Measurements from ENCODE around the gene FAM81A.
"Not testable (repeated sequence)": the region's sequence is repeated elsewhere in the genome, so short reads cannot be mapped to it uniquely, and the experiment has no call there.

FAM81A gene

DNA sequence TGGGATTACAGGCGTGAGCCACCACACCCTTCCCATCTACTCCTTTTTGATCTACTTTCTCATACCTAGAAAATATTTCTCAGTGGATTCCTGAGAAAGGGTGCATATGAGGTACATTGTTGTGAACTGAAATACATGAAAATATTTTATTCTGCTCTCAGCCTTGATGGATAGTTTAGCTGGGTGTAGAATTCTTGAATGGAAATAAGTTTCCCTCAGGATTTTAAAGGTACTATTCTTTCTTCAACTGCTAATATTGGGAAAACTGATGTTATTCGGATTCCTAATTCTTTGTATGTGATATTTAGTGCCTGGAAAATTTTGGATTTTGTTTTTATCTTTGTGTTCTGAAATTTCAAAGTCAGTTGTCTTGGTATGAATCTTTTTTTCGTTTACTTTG lies 9.1 kb upstream of the FAM81A start:
- not testable (repeated sequence) for DNase-seq

DNA sequence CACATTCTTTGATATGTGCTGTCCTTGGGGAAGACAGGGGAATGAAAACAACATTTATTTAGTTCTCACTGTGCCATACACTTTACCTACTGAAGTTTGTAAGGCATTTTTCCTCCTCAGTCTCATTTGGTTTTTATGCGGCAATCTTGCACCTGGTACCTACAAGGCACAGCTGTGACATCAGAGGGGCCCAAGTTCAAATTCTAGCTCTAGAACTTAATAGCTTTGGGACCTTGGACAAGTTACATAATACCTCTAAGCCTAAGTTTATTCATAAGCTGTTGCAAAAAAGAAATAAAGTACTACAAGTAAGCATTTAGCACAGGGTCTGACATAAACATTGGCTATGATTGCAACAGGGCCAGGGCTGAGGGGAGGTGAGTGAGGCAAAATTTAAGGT lies 5.6 kb upstream of the FAM81A start:
- DNase-seq, result no peak

DNA sequence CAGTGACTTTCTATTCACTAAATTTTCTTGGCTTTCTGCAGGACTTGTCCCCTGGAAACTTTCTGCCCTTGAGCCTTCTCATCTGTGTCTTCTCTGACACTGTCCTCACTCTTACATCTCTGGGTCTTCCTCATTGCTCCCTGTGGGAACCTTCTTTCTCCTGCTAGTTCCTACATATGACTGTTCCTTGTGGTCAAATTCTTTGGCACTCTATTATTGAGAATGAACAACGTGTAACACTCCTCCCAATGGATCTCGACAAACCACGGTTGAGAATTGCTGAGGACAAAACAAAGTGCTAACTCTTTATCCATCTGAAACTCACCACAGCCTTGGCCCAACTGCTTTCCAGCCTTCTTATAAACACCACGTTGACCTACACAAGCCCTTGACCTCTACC lies 3.5 kb upstream of the FAM81A start:
- DNase-seq, result no peak

- peak; percentile 13 for DNase-seq
Measured at GRCh38 chr15:59436774-59437141, 1.2 kb upstream of the FAM81A start.

DNA sequence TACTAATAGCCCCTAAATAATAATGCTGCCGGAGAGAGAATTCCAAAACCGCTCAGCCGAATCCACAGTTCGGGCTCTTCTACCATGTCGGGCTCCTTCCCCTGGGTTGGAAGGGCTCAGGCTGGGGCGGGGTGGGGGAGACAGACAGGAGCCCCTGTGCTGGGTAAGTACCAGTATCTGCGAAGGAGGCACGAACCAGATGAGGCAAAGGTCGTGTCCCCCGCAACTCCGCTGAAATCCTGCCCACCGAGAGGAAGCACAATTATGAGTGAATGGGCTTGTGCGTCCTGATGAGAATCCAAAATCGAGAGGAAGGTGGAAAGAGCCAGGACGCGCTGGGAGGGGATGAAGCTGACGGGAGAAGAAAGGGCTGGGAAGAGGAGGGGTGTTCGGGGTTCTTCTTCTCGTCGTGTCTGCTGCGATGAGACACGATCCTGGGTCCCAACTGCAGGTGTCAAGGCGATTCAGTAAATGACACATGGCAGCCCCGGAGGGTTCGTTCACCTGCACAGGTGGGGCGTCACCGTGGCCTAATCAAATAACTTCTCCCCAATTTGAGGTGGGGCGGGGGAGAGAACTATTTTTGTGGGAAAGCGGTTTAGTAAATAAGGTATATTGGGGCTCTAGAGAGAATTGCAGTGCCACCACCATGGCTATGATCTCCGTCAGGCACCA lies 707 bp upstream of the FAM81A start:
- DNase-seq, result no peak

- no peak for DNase-seq
Measured at GRCh38 chr15:59438625-59439290, 772 bp downstream of the FAM81A start.

DNA sequence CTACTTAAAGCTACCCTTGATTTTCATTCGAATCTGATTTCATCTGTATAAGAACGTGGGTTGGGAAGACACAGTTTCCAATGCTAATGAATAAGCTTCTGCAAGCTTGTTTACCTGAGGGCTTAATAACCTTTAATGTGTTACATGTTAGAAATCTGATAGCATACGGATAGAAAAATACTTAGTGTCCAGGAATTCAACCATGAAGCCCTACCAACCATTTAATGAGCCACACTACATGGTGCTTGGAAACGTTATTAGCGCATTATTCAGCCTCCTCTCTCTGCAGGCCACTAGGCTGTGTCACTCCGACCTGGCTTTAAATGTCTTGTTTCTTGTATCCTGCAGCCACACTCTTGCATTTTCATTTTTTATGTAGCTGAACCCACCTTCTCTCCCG lies 1.6 kb downstream of the FAM81A start:
- no peak for DNase-seq

GRCh38 chr15:59443341-59444072 lies 5.5 kb downstream of the FAM81A start:
- DNase-seq, result no peak

DNA sequence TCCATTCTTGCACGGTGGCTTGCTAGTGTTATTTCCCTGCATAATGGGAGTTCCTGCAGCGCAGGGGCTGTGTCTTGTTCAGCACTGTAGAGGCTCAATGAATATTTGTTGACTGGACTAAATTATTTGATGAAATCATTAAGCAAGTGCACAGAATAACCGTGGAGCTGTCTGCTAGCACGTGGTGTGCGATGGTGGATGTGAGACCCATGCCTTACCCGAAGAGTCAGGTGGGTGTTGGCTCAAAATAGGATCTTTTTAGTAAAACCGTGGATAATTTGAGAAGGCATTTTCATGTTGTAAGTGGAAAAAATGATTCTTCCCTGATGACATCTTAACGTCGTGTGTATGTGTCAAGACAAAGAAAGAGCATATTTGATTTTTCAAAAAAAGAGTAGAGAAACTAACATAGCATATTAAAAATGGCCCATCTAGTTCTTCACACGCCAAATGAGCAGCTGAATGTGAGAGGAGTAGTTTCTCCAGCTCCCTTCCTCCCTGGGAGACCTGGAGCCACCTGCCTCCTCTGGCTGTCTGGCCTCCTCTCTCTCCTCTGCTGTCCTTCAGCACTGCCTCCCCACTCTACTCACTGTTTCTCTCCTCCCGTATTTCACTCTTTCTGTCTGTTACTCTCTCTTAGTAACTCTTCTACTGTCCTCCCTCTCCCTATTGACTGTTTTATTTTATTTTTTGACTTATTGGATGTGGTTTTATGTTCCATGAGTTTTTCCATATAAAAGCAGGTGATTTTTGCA lies 6.3 kb downstream of the FAM81A start:
- DNase-seq, result no peak

GRCh38 chr15:59444980-59445545 lies 7.1 kb downstream of the FAM81A start:
- DNase-seq, result no peak

GRCh38 chr15:59446232-59446957 lies 8.4 kb downstream of the FAM81A start:
- DNase-seq, result no peak

DNA sequence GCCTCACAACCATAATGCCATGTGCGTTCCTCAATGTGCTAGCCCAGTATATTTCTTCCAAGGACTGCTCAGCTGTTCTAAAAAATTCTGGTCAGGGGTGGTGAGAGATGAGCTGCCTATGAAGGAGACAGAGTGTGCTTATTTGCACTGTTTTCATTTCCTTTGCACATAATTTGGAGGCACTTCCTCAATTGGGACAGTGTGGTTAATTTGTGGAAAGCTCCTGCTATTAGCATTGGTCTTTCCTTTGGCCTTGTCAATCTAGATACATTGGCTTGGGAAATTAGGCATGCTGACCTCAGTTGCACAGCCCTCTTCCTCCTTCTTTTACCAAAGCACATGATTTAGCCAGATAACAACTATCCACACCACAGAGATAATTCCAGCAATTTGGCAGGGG lies 9.4 kb downstream of the FAM81A start:
- DNase-seq, result no peak

DNA sequence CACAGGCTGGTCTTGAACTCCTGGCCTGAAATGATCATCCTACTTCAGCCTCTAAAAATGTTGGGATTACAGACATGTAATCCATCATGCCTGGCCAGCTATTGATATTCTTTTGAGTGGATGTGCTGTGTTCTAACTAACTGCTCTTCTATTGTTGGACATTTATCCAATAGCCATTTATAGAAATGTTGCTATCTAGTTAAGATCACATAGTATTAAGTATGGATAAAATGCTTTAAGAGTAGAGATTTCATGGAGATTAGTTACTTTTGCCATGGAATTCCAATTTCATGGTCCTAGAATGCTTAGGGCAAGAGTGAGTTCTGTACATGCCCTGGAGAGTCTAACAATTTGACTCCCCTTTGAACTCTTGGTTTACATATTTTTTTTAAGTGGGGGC lies 10.9 kb downstream of the FAM81A start:
- DNase-seq, result no peak

DNA sequence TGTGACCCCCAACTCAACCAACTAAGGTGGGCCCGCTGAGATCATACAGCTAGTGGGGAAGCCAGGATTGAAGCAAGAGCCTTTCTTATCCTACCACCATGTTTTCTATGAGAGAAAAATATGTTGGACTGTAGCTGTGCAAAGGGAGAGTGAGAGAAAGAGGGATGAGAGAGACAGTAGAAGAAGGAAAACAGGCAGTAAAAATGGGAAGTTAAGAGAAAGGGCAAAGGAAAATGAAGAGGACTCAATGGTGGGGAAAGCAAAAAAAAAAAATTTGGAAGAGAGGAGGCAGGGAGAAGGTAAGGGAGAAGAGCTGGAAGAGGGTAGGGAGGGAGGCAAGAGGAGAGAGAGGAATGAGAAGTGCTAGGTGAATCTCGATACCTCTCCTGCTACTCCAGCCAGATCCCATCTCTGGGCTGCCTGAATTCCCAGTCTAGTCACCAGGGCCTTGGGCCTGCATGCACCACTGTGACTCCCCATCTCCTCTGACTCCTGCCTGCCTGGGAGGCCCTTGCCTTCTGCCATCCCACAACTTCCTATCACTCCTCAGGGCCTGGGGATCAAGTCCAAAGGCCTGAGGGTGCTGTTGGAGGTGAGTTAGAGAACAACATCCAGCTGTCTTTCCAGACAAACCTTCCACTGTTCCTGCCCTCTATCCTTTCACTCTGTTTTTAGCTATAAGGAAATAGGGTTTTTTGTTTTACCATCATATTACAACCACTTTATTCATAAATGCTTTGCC lies 15.7 kb downstream of the FAM81A start:
- DNase-seq, result no peak

- no peak for DNase-seq
Measured at GRCh38 chr15:59456114-59456513, 18.1 kb downstream of the FAM81A start.

DNA sequence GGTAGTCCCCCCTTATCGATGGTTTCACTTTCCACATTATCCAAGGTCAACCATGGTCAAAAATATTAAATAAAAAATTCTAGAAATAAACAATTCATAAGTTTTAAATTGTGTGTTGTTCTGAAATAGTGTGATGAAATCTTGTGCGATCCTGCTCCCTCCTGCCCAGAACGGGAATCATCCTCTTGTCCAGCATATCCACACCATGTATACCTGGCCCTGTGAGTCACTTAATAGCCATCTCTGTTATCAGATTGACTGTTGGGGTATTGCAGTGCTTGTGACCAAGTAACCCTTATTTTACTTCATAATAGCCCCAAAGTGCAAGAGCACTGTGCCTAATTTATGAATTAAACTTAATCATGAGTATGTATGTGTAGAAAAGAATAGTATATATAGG lies 19.1 kb downstream of the FAM81A start:
- DNase-seq, result no peak

- no peak for DNase-seq
Measured at GRCh38 chr15:59461521-59461920, 23.5 kb downstream of the FAM81A start.

DNA sequence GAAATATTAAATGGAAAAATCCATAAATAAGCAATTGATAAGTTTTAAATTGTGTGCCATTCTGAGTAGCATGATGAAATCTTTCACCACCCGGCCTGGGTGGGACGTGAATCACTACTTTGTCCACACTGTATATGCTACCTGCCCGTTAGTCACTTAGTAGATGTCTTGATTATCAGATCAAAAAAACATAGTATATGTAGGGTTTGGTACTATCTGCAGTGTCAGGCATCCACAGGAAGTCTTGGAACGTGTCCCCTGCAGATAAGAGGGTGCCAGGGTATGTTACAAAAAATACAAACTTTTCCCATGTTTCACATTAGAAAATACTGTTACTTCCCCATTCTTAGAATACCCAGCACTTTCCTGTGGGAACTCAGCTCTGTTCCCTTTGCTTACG lies 35.2 kb downstream of the FAM81A start:
- DNase-seq, result peak; percentile 52

- not testable (repeated sequence) for DNase-seq
Measured at GRCh38 chr15:59475161-59475560, 37.2 kb downstream of the FAM81A start.

- DNase-seq, result no peak
Measured at GRCh38 chr15:59484399-59484798, 46.4 kb downstream of the FAM81A start.

DNA sequence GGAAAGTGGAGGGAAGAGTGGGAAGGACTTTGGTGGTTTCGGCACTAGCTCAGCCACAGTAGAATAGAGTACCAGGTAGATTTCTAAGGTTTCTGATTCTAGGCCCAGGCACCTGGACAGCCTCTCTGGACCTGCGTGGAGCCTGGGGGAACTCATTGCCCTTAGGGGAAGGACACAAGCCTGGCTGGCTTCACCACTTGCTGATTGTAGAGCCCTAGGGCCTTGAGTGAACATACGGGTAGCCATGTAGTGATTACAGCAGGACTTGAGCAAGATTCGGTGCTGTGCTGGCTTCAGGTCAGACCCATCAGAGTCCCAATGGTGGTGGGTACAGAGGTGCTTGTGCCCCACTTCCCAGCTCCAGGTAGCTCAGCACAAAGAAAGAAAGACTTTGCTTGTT lies 47.0 kb downstream of the FAM81A start:
- DNase-seq, result no peak

- DNase-seq, result not testable (repeated sequence)
Measured at GRCh38 chr15:59489485-59489884, 51.5 kb downstream of the FAM81A start.
